NCI-H1105 (cell line): ENCODE measurements around the gene SPANXA1.
"Not testable (repeated sequence)": the region's sequence is repeated elsewhere in the genome, so short reads cannot be mapped to it uniquely, and the experiment has no call there.

Source experiments
- DNase-seq: peaks from one replicate; lab custom pipeline; 2025; lab: John Stamatoyannopoulos, UW

Gene SPANXA1, protein sequence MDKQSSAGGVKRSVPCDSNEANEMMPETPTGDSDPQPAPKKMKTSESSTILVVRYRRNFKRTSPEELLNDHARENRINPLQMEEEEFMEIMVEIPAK

GRCh38 chrX:141584638-141585037 lies at the start of gene SPANXA1:
Gene SPANXA1 (minus strand): TSS chrX:141584738. CDS start chrX:141584678, 60 bp downstream.
- DNase-seq: not testable (repeated sequence)

GRCh38 chrX:141632124-141632523 lies 47.6 kb upstream of the SPANXA1 start:
- DNase-seq: no peak

DNA sequence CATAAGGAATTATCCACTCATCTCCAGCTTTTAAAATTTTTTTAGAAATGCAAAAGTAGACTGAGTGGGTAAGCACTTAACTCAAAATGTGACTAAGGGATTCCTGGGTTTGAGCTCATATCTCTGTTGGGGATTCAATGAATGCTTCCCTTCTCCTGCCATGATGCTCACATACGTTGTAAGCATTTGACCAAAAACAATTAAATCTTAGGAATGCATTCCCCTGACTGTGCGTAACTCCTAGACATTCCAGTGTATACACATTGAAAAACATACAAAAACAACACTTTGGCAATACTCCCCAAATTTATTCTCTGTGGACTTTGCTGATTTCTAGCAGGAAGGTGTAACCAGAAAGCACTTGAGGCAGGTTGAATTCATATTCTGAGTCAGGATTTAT lies 34.8 kb upstream of the SPANXA1 start:
- no peak for DNase-seq

- no peak for DNase-seq
Observed at GRCh38 chrX:141609111-141609510, 24.6 kb upstream of the SPANXA1 start.

DNA sequence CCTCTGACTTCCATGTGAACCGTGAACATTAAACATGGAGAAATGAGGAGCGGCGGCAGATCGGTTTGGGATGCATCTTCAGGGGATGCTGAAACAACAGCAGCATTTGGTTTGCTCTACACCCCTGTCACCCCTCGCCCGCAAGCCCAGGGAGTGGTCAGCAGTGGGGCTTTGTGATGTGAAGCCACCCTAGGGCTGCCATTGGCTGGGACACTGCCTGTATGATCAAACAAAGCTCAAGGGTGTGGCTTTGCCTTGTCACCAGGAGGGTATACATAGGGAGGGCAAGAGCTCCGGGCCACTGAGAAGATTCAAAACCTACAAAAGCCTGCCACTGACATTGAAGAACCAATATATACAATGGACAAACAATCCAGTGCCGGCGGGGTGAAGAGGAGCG lies 4.9 kb upstream of the SPANXA1 start, which contains the start of gene SPANXA2:
Gene SPANXA2 (plus strand): TSS at position 301 of the 400 bp plus-strand sequence. CDS start 60 bp downstream, at position 361.
- not testable (repeated sequence) for DNase-seq

GRCh38 chrX:141542551-141542950 lies 42.0 kb downstream of the SPANXA1 start:
- not testable (repeated sequence) for DNase-seq
